NCI-H2196 treated with DMSO at 0.1 percent for 48 hours (cell line): ENCODE results near the gene SLITRK3.
A peak's percentile ranks its signal among the peaks of the same experiment; 100 is the strongest.

Experiments used
- DNase-seq: peaks from one replicate; lab custom pipeline; 2025; ENCODE audit not compliant: unreplicated experiment; lab: John Stamatoyannopoulos, UW

The SLITRK3 gene

GRCh38 chr3:165195640-165196576 lies at the start of gene SLITRK3:
TSS of gene SLITRK3 (minus strand) at chr3:165196384. CDS start at chr3:165190830, 5,554 bp downstream.
- DNase-seq, result no peak

GRCh38 chr3:165243597-165243996 lies 47.4 kb upstream of the SLITRK3 start:
- DNase-seq, result no peak

- DNase-seq, result no peak
These were observed 37.5 kb upstream of the SLITRK3 start for GRCh38 chr3:165233501-165234195.

GRCh38 chr3:165225604-165226003 lies 29.4 kb upstream of the SLITRK3 start:
- DNase-seq, result no peak

GRCh38 chr3:165217739-165218138 lies 21.6 kb upstream of the SLITRK3 start:
- DNase-seq, result no peak

- DNase-seq, result no peak
These were observed 16.4 kb upstream of the SLITRK3 start for GRCh38 chr3:165212580-165212979.

- DNase-seq, result no peak
These were observed 15.5 kb upstream of the SLITRK3 start for GRCh38 chr3:165211721-165212120.

GRCh38 chr3:165210727-165211126 lies 14.5 kb upstream of the SLITRK3 start:
- DNase-seq, result no peak

- DNase-seq, result no peak
These were observed 13.9 kb upstream of the SLITRK3 start for GRCh38 chr3:165210132-165210531.

- DNase-seq, result peak; percentile 77
These were observed 10.5 kb upstream of the SLITRK3 start for GRCh38 chr3:165206454-165207266.

- no peak for DNase-seq
These were observed 8.3 kb upstream of the SLITRK3 start for GRCh38 chr3:165204445-165204844.

GRCh38 chr3:165202995-165203394 lies 6.8 kb upstream of the SLITRK3 start:
- no peak for DNase-seq

GRCh38 chr3:165201964-165202363 lies 5.8 kb upstream of the SLITRK3 start:
- DNase-seq, result no peak

GRCh38 chr3:165197481-165197800 lies 1.3 kb upstream of the SLITRK3 start:
- DNase-seq, result no peak

- DNase-seq, result no peak
These were observed 645 bp upstream of the SLITRK3 start for GRCh38 chr3:165196577-165197480.

GRCh38 chr3:165195241-165195639 lies 944 bp downstream of the SLITRK3 start:
- DNase-seq, result no peak

GRCh38 chr3:165194511-165195240 lies 1.5 kb downstream of the SLITRK3 start:
- DNase-seq, result no peak

GRCh38 chr3:165193366-165194254 lies 2.6 kb downstream of the SLITRK3 start:
- DNase-seq, result no peak
